Measurements from ENCODE around the gene HS6ST1.
A peak's percentile ranks its signal among the peaks of the same experiment; 100 is the strongest.

The HS6ST1 gene

DNA sequence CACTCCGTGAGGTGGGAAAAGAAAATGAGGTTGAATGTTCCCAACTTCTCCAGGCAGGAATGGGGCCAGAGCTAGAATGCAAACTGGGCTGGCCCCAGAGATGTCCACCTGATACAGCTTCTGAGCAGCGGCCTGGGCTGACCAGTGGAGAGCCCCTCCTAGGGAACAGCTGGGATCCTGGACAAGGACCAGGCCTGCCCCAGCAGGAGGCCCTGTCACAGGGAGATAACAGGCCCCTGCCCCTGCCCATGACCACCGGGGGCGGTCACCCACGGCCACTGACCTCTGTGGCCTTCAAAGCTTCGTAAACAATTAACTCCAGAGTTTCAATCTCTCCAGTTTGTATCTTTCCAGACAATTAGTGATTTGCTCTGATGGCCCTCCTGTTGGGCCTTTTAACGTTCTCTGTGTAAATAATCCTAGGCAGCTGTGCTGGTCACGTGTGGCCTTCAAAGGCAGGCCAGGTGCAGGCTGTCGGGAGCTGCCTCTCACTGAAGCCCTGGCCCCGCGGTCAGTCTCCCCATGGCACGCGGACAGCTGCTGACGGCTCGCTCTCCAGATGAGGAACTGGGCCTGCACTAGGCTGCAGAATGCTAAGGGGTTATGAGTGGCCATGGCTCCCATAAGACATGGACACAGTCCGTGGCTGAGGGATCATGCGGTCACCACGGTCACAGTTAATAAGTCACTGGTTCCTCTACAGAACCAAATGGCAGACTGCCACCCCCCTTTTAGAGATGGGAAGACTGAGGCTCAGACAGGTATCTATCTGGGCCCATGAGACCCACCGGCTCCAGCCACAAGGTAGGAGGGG lies 9.2 kb downstream of the HS6ST1 start:
- no peak for DNase-seq

DNA sequence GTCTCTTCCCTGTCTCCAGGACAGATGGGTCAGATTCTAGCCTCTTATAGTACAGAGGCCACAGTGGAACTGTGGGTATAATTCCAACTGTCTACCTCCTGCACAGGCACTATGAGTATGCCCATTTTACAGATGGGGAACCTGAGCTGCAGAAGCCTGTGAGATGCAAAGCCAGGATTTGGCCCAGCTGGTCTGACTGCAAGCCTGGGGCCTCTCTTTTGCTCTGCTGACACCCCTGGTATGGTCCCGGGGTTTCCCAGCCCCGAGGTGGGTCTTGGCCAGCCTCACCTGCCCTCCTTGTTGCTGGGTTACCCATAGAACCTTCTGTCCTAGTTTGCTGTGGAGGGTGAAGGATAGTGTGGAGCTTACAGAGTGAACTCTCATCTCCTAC lies 9.8 kb downstream of the HS6ST1 start:
- no peak for DNase-seq

DNA sequence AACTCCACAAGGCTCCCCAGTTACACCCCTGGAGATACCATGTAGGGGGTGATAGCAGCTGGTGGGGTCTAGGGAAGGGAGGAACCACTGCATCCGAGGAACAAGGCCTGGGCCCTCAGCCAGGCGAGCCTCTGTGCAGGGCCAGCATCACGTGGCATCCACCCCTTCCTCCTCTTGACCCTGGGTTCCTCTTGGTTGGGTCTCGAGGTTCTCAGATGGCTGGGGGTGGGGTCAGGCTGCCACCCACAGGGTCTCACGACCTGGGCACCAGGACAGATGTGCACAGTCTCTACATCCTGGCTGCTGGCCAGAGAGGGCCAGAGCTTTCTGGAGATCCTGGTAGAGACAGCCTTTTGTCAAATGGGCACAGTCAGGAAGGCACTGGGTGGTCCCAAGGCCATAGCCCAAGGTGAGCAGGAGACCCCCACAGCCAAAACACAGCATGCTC lies 10.4 kb downstream of the HS6ST1 start:
- no peak for DNase-seq

DNA sequence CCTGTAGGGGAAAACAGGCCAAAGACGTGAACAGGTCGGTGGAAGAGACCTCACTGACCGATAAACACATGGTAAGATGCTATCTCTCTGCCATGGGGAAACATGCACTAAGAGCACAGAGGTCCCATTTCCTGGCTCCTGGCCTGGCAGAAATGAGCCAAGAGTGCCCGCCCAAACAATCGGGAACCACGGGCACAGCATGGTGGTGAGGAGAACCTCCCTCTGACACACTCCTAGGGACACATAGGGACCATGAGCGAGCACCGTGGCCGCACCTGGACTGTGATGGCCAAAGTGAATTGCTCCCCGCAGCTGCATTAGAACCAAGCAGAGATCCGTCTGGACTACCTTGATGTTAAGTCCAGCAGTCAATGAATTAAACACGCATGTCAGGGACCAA lies 11.1 kb downstream of the HS6ST1 start:
- DNase-seq = no peak

DNA sequence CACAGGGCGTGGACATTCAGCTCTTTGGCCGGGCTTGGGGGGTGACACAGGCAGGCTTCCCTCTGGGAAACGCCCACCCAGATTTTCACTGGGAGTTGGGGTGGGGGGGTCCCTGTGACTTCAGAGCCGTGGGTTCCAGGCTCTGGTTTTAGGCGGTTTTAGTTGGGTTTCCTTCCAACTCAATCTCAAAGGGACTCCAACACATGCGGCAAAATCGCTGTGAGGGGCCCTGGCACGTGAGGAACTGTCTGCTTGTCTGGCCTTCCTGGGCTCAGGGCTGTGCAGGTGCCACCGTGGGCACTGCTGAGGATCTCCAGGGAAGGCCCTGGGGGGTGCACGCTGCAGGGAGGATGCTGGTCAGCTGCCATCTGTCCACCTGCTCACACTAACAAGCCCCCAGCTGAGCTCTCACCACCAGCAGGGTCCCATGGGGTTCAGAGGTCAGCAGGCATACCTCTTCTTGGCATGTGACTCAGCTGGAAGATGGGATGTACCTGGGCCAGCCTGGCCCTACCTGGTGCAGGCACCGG lies 11.7 kb downstream of the HS6ST1 start:
- DNase-seq = no peak

DNA sequence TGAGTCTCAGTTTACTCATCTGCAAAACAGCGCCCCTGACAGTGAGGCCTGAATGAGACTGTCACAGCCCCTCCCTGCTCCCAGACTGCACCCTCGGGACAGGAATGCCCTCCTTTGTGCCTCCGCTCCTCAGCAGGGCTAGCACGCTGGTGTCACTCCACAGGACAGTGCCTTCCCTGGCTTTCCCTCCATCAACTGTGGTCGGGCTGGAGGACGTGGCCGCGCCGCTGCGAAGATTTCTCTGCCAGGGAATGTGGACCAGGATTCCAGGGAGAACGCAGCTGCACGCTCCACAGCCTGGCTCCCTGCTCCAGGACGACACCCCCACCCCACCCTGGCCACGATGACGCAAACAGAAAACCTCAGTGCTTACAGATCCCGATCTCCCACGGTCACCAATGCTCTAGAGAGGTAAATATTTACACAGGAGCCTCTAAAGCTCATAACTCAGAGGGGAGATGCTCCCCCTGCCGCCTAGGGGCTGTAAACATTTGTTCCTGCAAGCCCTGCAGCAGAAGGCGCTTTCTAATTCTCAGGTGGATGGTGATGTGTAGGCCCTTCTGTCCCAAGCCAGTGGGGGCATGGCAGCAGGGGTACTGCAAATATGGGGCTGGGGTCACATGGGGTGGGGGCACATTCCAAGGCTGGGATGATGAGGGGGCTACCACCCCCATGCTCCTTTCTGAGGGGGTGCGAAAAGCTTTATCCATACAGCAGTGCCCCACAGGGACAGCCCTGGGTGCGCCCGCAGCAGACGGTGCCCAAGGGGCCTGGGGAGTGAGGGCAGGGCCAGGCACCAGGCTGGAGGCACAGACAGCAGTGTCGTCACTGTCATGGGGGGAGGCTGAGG lies 12.4 kb downstream of the HS6ST1 start:
- no peak for DNase-seq

DNA sequence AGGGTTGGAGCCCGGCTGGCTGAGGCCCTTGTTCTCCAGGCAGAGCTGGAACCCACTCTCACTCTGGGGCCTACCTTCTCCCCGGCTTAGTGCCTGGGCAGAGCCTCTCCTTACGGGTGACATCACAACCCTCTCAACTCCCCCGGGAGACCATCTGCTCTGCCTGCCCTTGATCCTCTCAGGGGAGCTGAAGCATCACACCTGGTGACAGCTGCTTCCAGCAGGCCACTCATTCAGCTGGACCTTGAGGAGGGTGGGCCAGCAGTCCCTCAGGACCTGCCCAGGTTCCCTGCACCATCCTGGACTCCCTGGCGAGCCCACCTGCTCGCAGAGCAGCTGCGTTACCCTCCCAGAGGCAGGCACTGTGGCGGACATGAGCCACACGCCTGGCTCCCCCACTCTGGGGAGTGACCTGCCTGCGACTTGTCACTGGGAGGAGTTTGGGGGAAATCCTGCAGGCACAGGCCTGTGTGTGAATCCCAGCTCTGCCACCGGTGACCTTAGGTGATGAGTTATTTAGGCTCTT lies 13.1 kb downstream of the HS6ST1 start:
- no peak for DNase-seq

DNA sequence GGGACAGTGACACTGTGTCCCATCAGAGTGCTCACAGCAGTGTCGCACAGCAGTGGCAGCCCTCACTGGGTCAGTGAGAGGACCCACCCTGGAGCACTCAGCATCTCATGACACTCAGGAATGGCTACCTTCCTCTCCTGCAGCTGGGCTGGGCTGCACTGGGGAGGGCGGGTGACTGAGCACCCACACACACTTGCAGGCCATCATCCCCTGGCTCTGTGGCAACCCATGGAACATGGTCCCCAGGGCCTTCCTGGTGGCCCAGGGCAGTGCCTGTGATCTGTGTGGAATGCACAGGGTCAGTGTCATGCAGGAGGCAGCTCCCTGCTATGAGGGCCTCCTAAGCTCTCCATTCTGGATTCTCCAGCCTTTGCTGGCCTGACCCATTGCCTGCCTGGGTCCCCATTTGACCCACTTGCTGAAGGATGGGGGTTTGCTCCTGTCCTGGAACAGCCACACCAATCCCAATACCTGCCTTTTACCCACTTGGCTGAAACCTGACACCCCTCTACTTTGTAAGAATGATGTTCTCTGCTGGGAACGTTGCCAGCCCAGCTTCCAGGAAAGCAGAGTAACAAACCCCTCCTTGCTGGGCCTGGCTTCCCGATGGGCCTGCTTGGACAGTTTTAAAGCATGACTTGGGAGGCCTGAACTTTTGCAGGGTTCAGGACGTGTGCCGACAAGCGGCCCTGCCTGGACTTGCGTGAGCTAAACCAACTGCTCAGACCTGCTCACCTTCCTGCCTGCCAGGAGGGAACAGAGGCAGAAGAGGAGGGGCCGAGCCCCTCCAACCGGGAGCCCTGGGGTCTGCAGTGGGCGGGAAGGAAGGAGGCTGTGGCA lies 13.7 kb downstream of the HS6ST1 start:
- DNase-seq = peak; percentile 16 to 19

DNA sequence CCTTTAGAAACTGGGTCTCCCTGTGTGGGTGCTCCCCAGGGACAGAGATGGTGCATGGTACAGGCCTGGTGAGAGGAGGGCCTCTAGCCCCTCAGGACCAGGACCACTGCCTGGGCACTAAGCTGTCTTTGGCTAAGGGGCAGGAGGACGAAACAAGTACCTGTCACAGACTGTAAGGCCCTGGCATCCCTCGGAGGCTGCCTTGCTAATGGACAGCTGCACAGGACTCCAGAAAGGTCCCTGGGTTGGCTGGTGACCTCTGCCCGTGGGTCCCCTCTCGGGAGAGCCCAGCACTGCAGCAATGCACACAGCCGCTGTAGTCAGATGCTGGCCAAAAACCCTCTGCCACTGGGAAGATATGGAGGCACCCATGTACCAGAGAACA lies 14.3 kb downstream of the HS6ST1 start:
- no peak for DNase-seq

DNA sequence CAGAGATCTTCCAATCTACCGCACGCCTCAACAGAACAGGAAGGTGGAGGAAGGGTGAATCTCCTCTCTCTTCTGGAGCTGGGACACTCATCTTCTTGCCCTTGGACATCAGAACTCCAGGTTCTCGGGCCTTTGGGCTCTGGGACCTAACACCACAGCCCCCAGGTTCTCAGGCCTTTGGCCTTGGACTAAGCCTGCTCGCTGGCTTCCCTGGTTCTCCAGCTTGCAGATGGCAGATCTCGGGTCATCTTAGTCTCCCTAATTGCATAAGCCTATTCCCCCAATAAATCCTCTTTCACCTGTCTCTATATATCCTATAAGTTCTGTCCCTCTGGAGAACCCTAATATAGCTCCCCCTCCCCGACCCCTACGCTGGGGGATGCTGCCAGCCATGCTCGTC lies 14.8 kb downstream of the HS6ST1 start:
- DNase-seq = no peak

DNA sequence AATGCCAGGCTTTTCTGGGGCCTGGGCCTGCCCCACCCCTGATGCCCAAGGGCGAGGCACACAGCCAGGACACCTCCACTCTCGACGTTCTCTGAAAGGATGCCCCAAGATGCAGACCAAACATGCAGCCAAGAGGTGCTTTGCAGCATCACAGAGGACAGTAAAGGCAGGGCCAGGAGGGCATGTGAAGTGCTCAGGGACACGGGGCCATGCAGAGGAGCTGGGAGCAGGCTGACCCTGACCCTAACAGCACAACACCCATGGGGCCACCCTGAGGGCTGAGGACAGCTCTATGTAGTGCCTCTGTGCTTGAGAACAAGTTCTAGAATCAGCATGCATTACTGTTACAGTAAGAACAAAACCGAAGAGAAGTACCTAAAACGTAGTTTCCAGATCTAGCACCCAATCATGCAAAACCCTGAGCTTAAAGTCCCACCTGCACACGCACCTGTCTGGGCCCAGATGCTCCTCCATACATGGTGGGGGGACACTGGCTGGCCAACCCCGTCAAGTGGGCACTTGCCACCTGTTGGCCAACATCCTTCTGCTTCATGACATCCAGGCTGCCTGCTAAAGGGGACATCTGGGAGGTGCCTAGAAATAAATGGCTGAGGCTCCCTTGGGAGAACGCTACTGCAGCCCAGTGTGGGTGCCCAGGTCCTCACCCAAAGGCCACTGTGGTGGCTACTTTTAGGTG lies 15.4 kb downstream of the HS6ST1 start:
- no peak for DNase-seq

DNA sequence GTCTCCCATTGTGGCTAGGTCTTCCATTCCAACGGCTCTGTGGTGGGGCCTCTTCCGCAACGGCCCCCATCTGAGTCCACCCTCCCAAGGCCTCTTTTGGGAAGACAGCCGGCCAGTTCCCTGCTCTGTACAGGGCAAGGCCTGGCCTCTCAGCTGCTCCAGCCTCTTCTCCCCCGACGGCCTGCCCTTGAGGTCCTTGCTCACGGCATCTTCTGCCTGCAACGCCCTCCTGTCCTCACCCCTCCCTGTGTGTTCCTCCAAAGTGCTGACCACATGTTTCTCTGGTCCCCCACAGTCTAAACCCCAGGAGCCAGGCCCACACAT lies 16.0 kb downstream of the HS6ST1 start:
- no peak for DNase-seq

DNA sequence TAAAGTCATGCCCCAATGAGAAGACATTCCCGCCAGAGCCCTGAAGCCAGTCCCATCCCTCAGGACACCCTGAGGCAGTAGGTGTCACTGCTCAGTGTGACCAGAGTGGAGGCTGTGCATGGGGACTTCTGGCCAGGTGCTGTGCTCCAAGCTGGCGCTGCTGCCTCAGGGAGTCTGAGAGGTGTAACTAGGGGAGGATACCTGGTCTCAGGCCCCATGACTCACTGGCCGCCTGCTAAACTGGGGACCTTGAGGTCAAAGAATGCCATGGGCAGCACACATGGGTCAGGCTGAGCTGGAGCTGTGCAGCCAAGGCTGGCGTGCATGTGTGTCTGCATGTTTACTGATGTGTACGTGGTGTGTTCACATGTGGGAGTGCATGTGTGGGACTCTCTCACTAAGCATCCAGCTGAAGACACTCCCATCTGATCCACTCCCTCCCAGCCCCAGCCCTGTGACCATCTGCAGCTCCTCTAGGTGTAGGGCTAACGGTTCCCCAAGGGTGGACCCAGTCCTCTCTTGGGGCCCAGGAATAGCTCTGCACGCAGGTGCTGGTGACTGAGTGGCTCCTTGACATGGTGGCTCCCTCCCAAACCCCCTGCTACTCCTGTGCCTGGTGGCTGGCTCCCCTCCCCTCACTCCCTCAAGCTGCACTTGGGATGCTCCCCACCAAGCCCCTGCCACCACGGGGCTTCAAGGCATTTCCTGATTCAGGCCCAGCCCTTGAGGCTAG lies 16.5 kb downstream of the HS6ST1 start:
- DNase-seq = no peak

DNA sequence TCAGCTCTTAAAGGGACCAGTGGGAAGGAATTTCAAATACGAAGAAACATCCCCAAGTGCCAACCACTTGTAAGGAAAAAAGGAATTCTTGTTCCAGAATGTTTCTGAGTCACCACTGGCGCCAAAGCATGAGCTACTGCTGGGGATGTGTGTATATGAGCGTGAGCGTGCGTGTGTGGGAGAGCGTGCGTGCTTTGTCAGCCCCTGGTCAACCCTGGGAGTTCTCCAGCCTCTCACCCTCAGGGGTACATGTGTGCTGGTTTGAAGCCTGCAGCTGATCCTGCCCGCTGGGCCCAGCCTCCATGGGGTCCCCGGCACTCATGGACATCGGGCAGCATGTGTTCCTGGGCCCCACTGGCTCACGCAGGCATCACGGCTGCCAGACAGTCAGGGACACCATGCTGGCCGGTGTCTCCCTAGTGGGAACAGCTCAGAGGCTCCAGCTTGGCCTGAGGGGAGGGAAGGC lies 17.1 kb downstream of the HS6ST1 start:
- DNase-seq = no peak

DNA sequence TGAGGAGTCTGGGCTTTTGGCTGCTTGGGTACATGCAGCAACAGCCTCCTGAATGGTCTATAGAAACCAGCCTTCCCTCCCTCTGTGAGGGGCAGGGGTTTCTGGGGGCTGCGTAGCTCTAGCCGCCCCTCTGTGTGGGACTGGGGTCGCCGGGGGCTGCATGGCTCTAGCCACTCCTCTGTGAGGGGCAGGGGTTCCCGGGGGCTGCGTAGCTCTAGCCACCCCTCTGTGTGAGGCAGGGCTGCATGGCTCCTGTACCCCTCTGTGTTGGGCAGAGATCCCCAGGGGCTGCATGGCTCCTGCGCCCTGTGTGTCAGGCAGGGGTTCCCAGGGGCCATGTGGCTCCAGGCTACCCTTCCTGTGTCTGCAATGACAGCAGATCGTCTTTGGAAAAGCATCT lies 17.6 kb downstream of the HS6ST1 start:
- DNase-seq = no peak

DNA sequence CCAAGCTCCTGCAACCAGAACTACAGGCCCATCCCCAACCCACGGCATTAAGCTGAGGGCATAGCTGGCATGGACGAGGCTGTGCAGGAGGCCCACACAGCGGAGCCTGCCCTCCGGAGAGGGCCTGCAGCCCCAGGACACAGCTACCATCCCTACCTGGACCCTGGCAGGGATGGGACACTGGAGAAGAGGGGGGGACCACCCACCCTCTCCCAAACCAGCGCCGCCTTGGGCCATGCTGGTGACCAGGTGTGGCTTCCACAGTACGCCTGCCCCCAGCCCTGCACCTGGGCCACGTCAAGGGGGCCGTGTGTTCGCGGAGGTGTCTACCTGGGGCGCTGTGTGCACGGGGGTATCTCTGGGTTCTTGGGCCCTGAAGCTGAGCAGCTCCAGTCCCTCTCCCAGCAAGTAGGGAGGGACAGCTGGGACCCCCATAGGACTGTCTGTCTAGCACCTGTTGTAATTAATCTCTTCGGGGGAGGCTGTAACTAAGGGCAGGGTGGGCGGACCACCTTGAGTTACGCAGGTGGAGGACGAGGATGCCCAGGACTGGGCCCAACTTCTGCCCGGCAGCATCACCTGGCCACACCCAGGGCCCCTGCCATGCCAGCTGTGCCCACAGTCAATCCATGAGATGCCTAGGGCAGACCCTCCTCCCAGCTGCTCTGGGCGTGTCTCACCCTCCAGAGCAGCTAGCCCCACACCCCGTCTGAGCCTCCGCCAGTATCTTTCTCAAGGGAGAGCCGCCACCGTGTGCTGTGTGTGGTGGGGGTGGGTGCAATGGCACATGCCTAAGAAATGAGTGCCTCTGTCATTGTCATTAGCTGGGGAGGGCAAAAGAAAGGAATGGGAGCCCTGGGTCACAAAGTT lies 18.3 kb downstream of the HS6ST1 start:
- DNase-seq = no peak

DNA sequence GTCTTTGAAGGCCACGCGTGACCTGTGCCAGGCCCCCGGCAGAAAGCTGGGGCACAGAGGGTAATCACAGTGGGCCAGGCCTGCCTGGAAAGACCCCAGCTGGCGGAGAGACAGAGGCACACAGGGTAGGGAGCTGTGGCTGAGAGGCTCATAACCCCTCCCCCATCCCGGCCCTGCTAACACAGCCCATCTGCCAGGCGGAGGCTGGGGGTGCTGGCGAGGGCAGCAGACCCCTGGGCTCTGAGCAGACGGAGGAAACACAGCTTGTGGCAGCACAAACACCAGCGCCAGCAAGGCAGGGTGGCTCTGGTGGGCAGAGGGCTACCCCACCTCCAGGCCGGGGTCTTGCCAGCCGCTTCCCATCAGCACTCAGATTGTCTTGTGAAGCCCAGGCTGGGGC lies 19.0 kb downstream of the HS6ST1 start:
- DNase-seq = no peak

DNA sequence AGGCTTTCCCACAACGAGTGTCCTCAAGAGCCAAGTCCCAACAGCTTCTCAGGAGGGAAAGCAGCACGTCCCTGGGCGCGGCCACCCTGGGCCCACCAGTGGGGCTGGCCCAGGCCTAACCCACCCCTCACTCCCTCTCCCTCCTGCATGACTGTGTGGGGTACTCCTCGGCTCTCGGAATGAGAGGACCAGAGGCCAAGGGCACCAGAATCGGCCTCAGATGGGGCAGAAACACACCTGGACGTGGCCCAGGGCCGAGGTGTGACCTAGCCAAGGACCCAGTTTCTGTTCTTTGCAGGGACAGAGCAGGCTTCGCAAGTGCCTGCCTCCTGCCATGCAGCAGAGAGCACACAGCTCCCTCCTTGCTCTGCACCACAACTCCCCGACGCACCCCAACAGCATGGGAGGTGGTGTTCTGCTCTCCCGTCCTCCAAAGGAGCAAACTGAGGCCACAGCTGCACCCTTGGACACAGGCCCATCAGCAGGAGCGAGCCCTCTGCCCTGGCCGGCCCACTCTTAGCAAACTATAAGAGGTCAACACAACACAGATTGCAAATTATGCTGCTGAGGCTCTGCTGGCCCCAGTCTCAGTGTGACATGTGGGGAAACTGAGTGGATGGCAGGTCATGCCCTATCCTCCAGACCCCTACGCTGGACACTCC lies 19.7 kb downstream of the HS6ST1 start:
- DNase-seq = no peak

DNA sequence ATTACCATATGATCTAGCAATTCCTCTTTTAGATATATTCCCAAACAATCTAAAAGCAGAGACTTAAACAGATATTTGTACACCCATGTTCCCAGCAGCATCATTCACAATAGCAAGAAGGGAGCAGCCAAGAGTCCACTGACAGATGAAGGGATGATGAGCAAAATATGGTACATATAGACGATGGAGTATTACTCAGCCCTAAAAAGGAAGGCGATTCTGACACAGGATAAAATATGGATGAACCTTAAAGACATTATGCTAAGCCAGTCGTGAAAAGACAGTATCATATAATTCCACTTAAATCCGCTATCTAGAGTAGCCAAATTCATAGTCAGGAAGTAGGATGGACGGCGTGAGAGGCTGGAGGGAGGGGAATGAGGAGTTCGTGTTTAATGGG lies 20.4 kb downstream of the HS6ST1 start:
- no peak for DNase-seq

Measured in Kasumi-1 (cell line).